Dermis microvascular lymphatic vessel endothelial cell (primary cell): ENCODE results near the gene GRK5. TPM values are rescaled to one million over a fixed set of nuclear protein-coding genes. Genes with fewer than 3 reads are reported as not detected.

Experiments used
- DNase-seq, 2 donors: peaks; one replicate each; pipeline versions ENCODE4 v3.0.0 to v3.0.0-alpha.2; 2010; ENCODE audit warnings: low read depth in 2 of 2
- total RNA-seq: library from RNA; depleted of rRNA; stranded (reverse); fragments of >200 nt; gene quantifications from 2 replicates; pipeline ENCODE4 v1.2.1, GENCODE V29; 2014

The GRK5 gene
- total RNA-seq, 1 donor from 2014 or later: 28.0 TPM

- no peak for DNase-seq
These were observed 270.1 kb downstream of the GRK5 start for GRCh38 chr10:119477444-119477843.

DNA sequence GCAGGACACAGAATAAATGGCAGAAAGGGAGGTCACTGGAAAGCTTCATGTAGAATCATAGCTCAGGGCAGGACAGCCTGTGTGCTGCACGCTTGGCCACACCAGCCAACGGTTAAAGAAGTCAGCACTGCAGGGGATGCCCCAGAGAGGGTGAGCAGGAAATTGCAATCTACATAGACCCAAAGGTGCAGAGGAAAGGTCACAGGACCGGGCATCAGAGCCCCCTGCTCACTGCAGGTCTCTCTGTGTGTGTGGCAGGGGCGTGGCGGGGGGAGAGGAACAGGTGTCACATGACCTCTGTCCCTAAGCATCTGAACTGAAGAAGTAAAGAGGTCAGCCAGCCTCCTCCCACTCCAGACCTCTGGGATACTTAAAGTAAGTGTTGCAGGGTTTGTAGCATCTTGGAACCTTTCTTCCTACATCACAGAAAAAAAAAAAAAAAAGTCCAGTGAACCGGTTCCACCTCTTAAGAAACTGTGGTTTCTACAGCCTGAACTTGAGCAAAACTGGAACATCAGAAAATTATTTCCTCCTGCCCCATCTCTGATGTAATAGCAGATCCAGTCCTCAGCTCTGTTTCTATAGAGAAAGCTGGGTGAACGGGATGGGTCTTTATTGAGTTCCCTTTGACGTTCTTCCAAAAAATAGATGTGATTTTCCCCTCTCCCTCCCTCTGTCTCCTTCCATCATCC, 270.9 kb downstream of the GRK5 start:
- DNase-seq: no peak

- DNase-seq: no peak
These were observed 271.5 kb downstream of the GRK5 start for GRCh38 chr10:119478811-119479341.

GRCh38 chr10:119479532-119479931, 272.2 kb downstream of the GRK5 start:
- DNase-seq: no peak

- peak in 1 of 2 donors; percentile 37 for DNase-seq
These were observed 273.3 kb downstream of the GRK5 start for GRCh38 chr10:119480667-119481066.

GRCh38 chr10:119481781-119482426, 274.5 kb downstream of the GRK5 start:
- no peak for DNase-seq

GRCh38 chr10:119483001-119483400, 275.6 kb downstream of the GRK5 start:
- DNase-seq: no peak

DNA sequence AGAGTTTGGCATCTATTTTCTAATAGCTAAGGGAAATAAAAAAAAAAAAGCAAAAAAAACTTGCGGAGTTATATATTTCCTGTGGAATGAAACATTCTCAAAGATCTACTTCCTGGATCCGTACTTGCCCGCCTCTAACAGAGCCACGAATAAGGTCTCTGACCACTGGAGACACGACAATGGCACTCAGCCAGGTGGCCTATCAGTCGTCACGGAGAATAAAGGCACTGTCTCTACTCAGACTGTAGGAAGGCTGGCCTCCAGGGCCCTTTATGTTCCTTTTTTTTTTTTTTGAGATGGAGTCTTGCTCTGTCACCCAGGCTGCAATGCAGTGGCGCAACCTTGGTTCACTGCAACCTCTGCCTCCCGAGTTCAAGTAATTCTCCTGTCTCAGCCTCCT, 276.5 kb downstream of the GRK5 start:
- DNase-seq: peak in 1 of 2 donors; percentile 45

- DNase-seq: no peak
These were observed 281.3 kb downstream of the GRK5 start for GRCh38 chr10:119488675-119489074.

DNA sequence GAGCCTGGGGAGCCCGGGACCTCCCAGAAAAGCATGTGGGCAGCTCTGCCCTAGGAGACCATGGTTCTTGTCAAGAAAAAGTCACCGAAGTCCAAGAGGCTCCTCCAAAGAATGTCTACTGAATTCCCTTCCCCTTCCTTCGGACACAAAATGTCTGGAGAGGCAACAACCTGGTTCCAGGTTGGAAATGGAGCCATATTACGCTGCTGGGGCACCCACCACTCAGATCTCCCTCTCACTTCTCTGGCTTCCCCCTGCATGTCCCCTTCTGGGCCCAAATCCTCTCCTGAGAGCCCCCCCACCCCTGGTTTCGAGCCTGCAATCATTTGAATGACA, 282.6 kb downstream of the GRK5 start:
- DNase-seq: no peak

DNA sequence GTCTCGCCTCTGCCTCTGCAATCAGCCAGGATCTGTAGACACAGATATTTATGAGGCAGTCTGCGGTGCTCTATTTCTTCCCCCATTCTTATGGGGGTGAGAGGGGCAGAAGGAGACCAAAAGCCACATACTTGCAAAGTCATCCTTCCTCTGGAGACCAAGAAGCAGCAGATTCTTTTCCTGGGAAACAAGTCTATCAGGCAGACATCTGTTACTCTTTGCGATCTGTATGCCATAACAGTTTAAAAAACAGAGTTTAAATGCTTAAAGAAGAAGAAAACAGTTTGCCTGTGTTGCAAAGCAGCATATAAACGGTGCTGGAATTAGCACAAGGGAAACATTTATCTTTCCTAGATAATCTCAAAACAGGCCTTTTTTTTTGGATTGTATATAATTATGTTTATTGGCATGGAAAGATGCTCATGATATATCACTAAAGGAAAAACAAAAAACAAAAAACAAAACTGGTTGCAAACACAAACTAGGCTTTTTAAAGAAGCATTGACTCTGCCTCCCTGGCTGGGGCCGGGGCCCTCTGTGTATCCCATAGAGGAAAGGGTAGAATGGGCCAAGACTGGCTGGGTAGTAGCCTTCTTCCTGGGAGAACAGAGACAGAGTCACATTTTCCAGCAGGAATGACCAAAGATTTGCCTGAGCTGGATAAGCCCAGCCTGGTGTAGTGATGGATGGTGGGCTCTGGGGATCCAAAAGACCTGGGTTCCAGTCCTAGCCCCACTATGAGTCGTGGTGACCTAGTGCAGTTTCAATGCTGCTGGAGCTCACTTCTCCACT, 284.8 kb downstream of the GRK5 start:
- DNase-seq: no peak

GRCh38 chr10:119493155-119493554, 285.8 kb downstream of the GRK5 start:
- no peak for DNase-seq

- DNase-seq: no peak
These were observed 287.1 kb downstream of the GRK5 start for GRCh38 chr10:119494236-119495020.

- no peak for DNase-seq
These were observed 287.7 kb downstream of the GRK5 start for GRCh38 chr10:119495021-119495505.

- DNase-seq: no peak
These were observed 288.2 kb downstream of the GRK5 start for GRCh38 chr10:119495545-119495944.

GRCh38 chr10:119496273-119496672, 288.9 kb downstream of the GRK5 start:
- no peak for DNase-seq

GRCh38 chr10:119497243-119497642, 289.9 kb downstream of the GRK5 start:
- DNase-seq: no peak

GRCh38 chr10:119498889-119499676, 291.7 kb downstream of the GRK5 start:
- DNase-seq: no peak

DNA sequence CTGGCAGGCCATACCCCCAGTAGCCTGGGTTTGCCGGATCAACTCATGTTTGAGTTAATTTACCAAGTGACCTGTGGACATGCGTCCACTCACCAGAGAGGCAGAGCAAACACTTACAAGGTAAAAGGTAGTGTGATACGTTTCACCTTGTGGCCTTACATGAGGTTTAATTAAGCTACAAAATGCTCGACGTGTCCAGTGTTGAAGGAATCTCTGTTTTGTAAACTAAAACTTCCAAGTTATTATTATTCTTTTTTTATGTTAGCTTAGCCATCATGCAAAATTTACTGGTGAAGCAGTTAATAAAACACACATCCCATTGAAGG, 292.3 kb downstream of the GRK5 start:
- no peak for DNase-seq

DNA sequence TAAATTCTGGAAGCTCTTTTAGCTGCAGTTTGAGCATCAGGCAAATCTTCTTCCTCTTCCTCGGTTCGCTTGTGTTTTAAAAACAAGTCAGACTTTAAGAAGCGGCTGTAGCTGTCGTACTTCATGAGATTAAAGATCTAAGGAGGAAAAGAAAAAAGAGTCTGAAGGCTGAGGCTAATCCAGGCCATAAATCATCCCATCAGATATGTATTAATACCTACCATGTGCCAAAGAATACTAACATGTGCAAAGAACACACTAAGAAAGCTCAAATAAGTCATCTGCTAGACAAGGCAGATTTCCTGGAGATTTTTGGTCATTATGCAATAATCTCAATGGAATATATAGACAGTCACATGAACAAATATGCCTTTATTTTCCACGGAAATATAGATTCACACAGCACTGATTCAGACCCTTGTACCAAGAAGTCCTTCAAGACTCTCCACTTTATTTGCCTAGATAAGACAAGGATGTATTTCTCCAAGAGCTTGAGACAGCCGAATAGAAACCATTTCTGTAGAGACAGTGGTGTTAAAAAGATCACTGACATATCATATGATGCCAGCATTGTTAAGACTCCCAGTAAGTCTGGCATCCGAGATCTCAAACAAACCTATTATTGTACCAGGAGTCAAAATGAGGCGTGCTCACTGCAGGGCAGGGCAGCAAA, 292.9 kb downstream of the GRK5 start:
- no peak for DNase-seq
